MM.1S (cell line): ENCODE data around the gene DLEC1.
A peak's percentile ranks its signal among the peaks of the same experiment; 100 is the strongest.

ENCODE experiments used
- DNase-seq: peaks from one replicate; pipeline ENCODE4 v3.0.0-alpha.2; 2015
- H2AFZ ChIP-seq: fragments of 300-600 bp; sonication (generic); 2 replicates; pipeline ENCODE4 v1.6.0; 2016; ENCODE audit warnings: antibody characterized with exemption, low read length
- H3F3A ChIP-seq: fragments of 300-600 bp; sonication (generic); 2 replicates; pipeline ENCODE4 v1.6.1; 2016; ENCODE audit warnings: mild to moderate bottlenecking, antibody characterized with exemption, low read length, moderate library complexity, mixed read lengths; ENCODE audit not compliant: insufficient read depth
- H3K27ac ChIP-seq: fragments of 300-600 bp; sonication (generic); 2 replicates; pipeline ENCODE4 v1.5.1; 2016; ENCODE audit warnings: mild to moderate bottlenecking, low read length
- H3K27me3 ChIP-seq: fragments of 300-600 bp; sonication (generic); replicated peaks from 2 replicates; pipeline ENCODE4 v1.6.0; 2016; ENCODE audit warnings: low read length; ENCODE audit not compliant: insufficient read depth
- H3K36me3 ChIP-seq: fragments of 300-600 bp; sonication (generic); replicated peaks from 2 replicates; pipeline ENCODE4 v1.6.1; 2016; ENCODE audit warnings: mild to moderate bottlenecking, low read length, mixed read lengths; ENCODE audit not compliant: insufficient read depth
- H3K4me1 ChIP-seq: fragments of 300-600 bp; sonication (generic); 2 replicates; pipeline ENCODE4 v1.6.1; 2016; ENCODE audit warnings: low read length, mixed read lengths
- H3K4me2 ChIP-seq: fragments of 300-600 bp; sonication (generic); 2 replicates; pipeline ENCODE4 v1.6.0; 2016; ENCODE audit warnings: low read depth, low read length
- H3K4me3 ChIP-seq: fragments of 300-600 bp; sonication (generic); 2 replicates; pipeline ENCODE4 v1.5.1; 2016; ENCODE audit warnings: low read length, mixed read lengths
- H3K79me2 ChIP-seq: fragments of 300-600 bp; sonication (generic); 2 replicates; pipeline ENCODE4 v1.6.1; 2016; ENCODE audit warnings: mixed run types, low read length, mixed read lengths
- H3K9ac ChIP-seq: fragments of 300-600 bp; sonication (generic); 2 replicates; pipeline ENCODE4 v1.6.1; 2016; ENCODE audit warnings: low read length, mixed read lengths
- H3K9me2 ChIP-seq: fragments of 300-600 bp; sonication (generic); replicated peaks from 2 replicates; pipeline ENCODE4 v1.6.1; 2016; ENCODE audit warnings: mild to moderate bottlenecking, low read length, mixed read lengths; ENCODE audit not compliant: insufficient read depth
- H3K9me3 ChIP-seq: fragments of 300-600 bp; sonication (generic); replicated peaks from 2 replicates; pipeline ENCODE4 v1.6.1; 2016; ENCODE audit warnings: mild to moderate bottlenecking, low read length, mixed read lengths; ENCODE audit not compliant: insufficient read depth
- H4K20me1 ChIP-seq: fragments of 300-600 bp; sonication (generic); 2 replicates; pipeline ENCODE4 v1.6.1; 2016; ENCODE audit warnings: mild to moderate bottlenecking, low read length, moderate library complexity, mixed read lengths; ENCODE audit not compliant: insufficient read depth
- CTCF ChIP-seq: fragments of 300-600 bp; sonication (generic); IDR thresholded peaks from 2 replicates; pipeline ENCODE4 v1.5.1; 2016; ENCODE audit warnings: antibody characterized with exemption, low read length, mixed read lengths
- EZH2 ChIP-seq: fragments of 300-600 bp; sonication (generic); optimal IDR thresholded peaks from 2 replicates; pipeline ENCODE3; 2017; ENCODE audit warnings: low read depth, mild to moderate bottlenecking, antibody characterized with exemption, low read length, mixed read lengths
- EZH2phosphoT487 ChIP-seq: fragments of 300-600 bp; sonication (generic); IDR thresholded peaks from 2 replicates; pipeline ENCODE4 v1.6.1; 2018; ENCODE audit warnings: antibody characterized with exemption, low read length

DLEC1 gene

DNA sequence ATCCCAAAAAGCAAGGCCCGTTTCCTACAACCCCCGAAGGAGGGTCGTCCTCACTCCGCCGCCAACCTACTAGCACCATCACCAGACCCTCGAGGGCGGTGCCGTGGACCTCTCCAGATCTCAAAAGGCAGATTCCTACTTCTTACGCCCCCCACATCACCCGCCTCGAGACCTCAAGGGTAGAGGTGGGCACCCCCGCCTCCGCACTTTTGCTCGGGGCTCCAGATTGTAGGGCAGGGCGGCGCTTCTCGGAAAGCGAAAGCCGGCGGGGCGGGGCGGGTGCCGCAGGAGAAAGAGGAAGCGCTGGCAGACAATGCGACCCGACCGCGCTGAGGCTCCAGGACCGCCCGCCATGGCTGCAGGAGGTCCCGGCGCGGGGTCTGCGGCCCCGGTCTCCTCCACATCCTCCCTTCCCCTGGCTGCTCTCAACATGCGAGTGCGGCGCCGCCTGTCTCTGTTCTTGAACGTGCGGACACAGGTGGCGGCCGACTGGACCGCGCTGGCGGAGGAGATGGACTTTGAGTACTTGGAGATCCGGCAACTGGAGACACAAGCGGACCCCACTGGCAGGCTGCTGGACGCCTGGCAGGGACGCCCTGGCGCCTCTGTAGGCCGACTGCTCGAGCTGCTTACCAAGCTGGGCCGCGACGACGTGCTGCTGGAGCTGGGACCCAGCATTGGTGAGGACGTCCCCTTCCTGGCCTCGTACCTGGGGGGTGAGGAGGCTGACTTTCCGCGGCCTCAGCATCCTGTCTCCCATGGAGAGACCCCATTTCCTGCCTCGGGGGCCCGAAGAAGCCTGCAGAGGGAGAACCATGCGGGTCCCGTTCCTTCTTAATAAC is 99.6 kb downstream of the DLEC1 start, which contains the start of gene MYD88:
MYD88 (plus strand) TSS at position 313 of the 842 bp plus-strand sequence; CDS start at position 353, 40 bp downstream.
- Histone ChIP-seq H3K9me2 (no peaks in the 10 kb centered on the region), H3K9me3 (no peaks in the 10 kb centered on the region), H3F3A (no peaks in the 10 kb centered on the region), H4K20me1 (no peaks in the 10 kb centered on the region), H3K27ac (peak within 1 kb of the TSS; percentile 12; the same call in 1 of the 2 replicates), H3K79me2 (peaks cover 28% of the 10 kb centered on the region), H3K4me2 (peak within 1 kb of the TSS; percentile 96), H3K4me1 (peaks cover 6% of the 10 kb centered on the region; the same call in 1 of the 2 replicates), H3K4me3 (peak within 1 kb of the TSS; percentile 66), H2AFZ (peak within 1 kb of the TSS; percentile 75), H3K27me3 (no peaks in the 10 kb centered on the region), H3K9ac (peak within 1 kb of the TSS; percentile 51; the same call in 1 of the 2 replicates), H3K36me3 (no peaks in the 10 kb centered on the region)
- DNase-seq, result peak; percentile 81
- no peak; the same call in 1 of the 2 replicates for TF ChIP-seq CTCF
- no peak for TF ChIP-seq EZH2phosphoT487
- TF ChIP-seq EZH2, result no peak

DNA sequence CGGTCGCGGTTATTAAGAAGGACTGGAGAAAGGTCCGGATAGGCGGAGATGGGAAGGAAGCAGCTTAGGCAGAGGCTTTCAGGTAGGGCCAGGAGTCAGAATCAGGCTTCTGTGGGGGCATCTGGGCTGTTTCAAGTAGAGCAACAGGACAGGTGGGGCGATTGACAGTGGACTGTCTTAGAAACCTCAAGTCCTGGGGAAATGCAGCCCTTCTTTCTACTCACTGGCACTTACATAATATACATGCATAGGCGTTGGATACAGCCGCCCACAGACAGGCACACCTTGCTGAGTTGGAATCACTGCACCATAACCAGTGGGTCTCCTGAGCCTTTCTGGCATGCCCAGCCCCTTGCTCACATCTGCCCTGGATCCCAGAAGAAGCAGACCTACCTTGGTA is 100.2 kb downstream of the DLEC1 start:
- H3K4me1 ChIP-seq, result peaks cover 6% of the 10 kb centered on the region; the same call in 1 of the 2 replicates
- no peak for TF ChIP-seq EZH2phosphoT487
- TF ChIP-seq CTCF, result no peak
- no peaks in the 10 kb centered on the region for H3K9me2 ChIP-seq
- peak overlapping the region; percentile 75 for H2AFZ ChIP-seq
- H3K9me3 ChIP-seq, result no peaks in the 10 kb centered on the region
- H3K36me3 ChIP-seq, result no peaks in the 10 kb centered on the region
- H3K27ac ChIP-seq, result no peak overlapping the region
- H3K4me2 ChIP-seq, result peak overlapping the region; percentile 96
- peak overlapping the region; percentile 51; the same call in 1 of the 2 replicates for H3K9ac ChIP-seq
- H3F3A ChIP-seq, result no peaks in the 10 kb centered on the region
- H3K27me3 ChIP-seq, result no peaks in the 10 kb centered on the region
- no peaks in the 10 kb centered on the region for H4K20me1 ChIP-seq
- H3K4me3 ChIP-seq, result peak overlapping the region; percentile 66
- DNase-seq, result no peak
- H3K79me2 ChIP-seq, result peaks cover 28% of the 10 kb centered on the region

DNA sequence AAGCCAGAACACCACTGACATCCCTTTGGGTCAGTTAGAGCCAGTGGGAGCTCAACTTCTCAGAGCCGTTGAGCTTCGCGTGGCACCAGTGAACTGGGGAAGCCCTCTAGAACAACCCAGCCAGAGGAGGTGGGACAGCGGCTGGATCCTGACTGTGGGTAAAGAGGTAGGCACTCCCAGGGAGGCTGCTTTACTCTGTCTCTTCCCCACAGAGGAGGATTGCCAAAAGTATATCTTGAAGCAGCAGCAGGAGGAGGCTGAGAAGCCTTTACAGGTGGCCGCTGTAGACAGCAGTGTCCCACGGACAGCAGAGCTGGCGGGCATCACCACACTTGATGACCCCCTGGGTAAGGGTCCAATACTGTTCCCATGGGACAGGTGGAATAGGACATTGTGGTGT is 100.6 kb downstream of the DLEC1 start:
- Histone ChIP-seq H3K27me3 (no peaks in the 10 kb centered on the region), H3K36me3 (no peaks in the 10 kb centered on the region), H2AFZ (no peak overlapping the region), H3K4me2 (peak overlapping the region; percentile 96; the same call in 1 of the 2 replicates), H3K79me2 (peaks cover 28% of the 10 kb centered on the region), H3K9ac (no peak overlapping the region), H3F3A (no peaks in the 10 kb centered on the region), H3K9me3 (no peaks in the 10 kb centered on the region), H4K20me1 (no peaks in the 10 kb centered on the region), H3K4me1 (peaks cover 6% of the 10 kb centered on the region; the same call in 1 of the 2 replicates), H3K9me2 (no peaks in the 10 kb centered on the region), H3K27ac (no peak overlapping the region), H3K4me3 (no peak overlapping the region)
- no peak for DNase-seq
- TF ChIP-seq EZH2phosphoT487 (no peak), CTCF (no peak), EZH2 (no peak)
